SK-N-SH treated with all-trans-retinoic acid at 6 μM for 48 hours (cell line): ENCODE data around the gene EGLN1.

Experiments used
- ARNTL ChIP-seq: fragments of 450-650 bp; formaldehyde crosslinking; IDR thresholded peaks from 2 replicates; pipeline ENCODE4 v1.5.0; 2020; ENCODE audit warnings: low read depth, mild to moderate bottlenecking, moderate library complexity, borderline replicate concordance
- SNAI2 ChIP-seq: fragments of 250-450 bp; sonication (Bioruptor Pico); IDR thresholded peaks from 2 replicates; pipeline ENCODE4 v1.5.0; 2020; ENCODE audit warnings: mild to moderate bottlenecking, moderate library complexity
- TOX ChIP-seq: fragments of 250-450 bp; sonication (Bioruptor Pico); IDR thresholded peaks from 2 replicates; pipeline ENCODE4 v1.8.0; 2021; ENCODE audit warnings: mild to moderate bottlenecking, moderate library complexity, borderline replicate concordance
- ZFP3 ChIP-seq: fragments of 250-450 bp; sonication (Bioruptor Pico); IDR thresholded peaks from 2 replicates; pipeline ENCODE4 v1.5.0; 2020; ENCODE audit warnings: mild to moderate bottlenecking, moderate library complexity
- ZFP30 ChIP-seq: fragments of 450-650 bp; formaldehyde crosslinking; IDR thresholded peaks from 2 replicates; pipeline ENCODE4 v1.5.0; 2022; ENCODE audit warnings: mild to moderate bottlenecking, moderate library complexity
- ZNF8 ChIP-seq: fragments of 450-650 bp; formaldehyde crosslinking; IDR thresholded peaks from 2 replicates; pipeline ENCODE4 v1.5.0; 2020; ENCODE audit warnings: mild to moderate bottlenecking, moderate library complexity
- TF ChIP-seq, protein P1 (sequence below): fragments of 250-450 bp; sonication (Bioruptor Pico); IDR thresholded peaks from 2 replicates; pipeline ENCODE4 v1.5.1; 2020; ENCODE audit warnings: low read depth, mild to moderate bottlenecking, moderate library complexity
- TF ChIP-seq, protein P2 (sequence below): fragments of 250-450 bp; sonication (Bioruptor Pico); IDR thresholded peaks from 2 replicates; pipeline ENCODE4 v1.8.0; 2021; ENCODE audit warnings: low read depth, mild to moderate bottlenecking, moderate library complexity, borderline replicate concordance
- TF ChIP-seq, protein P3 (sequence below): fragments of 250-450 bp; sonication (Bioruptor Pico); IDR thresholded peaks from 2 replicates; pipeline ENCODE4 v1.5.0; 2020; ENCODE audit warnings: mild to moderate bottlenecking, moderate library complexity

DNA sequence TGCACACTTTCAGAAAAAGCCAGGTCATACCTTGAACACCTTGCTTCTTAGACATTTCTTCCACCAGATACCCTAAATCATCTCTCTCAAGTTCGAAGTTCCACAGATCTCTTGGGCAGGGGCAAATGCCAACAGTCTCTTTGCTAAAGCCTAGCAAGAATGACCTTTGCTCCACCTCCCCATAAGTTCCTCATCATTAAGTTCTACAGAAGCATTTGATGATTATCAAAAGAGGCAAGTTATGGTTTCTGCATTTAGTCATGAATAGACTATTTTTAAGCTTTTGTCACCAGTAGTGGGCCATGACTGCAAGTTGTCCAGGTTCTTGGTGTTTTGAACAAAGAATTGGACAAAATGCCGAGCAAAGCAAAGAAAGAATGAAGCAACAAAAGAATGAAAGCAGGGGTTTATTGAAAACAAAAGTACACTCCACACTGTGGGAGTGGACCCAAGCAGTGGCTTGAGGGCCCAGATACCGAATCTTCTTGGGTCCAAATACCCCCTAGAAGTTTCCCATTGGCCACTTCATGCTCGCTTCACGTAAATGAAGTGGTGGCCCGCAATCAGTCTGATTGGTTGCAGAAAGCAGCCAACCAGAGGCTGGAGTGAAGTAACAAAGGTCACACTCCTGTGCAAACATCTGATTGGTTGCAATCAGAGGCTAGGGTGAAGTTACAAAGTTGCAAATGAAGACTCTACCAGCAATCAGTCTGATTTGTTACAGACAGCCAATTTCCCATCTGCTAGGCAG, 9.8 kb upstream of the EGLN1 start:
- TF ChIP-seq, protein P1, sequence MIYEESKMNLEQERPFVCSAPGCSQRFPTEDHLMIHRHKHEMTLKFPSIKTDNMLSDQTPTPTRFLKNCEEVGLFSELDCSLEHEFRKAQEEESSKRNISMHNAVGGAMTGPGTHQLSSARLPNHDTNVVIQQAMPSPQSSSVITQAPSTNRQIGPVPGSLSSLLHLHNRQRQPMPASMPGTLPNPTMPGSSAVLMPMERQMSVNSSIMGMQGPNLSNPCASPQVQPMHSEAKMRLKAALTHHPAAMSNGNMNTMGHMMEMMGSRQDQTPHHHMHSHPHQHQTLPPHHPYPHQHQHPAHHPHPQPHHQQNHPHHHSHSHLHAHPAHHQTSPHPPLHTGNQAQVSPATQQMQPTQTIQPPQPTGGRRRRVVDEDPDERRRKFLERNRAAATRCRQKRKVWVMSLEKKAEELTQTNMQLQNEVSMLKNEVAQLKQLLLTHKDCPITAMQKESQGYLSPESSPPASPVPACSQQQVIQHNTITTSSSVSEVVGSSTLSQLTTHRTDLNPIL, result no peak
- no peak for TF ChIP-seq SNAI2 (CRISPR knock-in tag)
- TF ChIP-seq ZNF8 (CRISPR knock-in tag), result no peak
- no peak for TF ChIP-seq ZFP30 (CRISPR knock-in tag)
- TF ChIP-seq TOX, result no peak
- no peak for TF ChIP-seq ZFP3 (CRISPR knock-in tag)
- TF ChIP-seq ARNTL (CRISPR knock-in tag), result no peak
- TF ChIP-seq, protein P2, sequence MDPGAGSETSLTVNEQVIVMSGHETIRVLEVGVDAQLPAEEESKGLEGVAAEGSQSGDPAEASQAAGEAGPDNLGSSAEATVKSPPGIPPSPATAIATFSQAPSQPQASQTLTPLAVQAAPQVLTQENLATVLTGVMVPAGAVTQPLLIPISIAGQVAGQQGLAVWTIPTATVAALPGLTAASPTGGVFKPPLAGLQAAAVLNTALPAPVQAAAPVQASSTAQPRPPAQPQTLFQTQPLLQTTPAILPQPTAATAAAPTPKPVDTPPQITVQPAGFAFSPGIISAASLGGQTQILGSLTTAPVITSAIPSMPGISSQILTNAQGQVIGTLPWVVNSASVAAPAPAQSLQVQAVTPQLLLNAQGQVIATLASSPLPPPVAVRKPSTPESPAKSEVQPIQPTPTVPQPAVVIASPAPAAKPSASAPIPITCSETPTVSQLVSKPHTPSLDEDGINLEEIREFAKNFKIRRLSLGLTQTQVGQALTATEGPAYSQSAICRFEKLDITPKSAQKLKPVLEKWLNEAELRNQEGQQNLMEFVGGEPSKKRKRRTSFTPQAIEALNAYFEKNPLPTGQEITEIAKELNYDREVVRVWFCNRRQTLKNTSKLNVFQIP (CRISPR knock-in tag), result no peak
- TF ChIP-seq, protein P3, sequence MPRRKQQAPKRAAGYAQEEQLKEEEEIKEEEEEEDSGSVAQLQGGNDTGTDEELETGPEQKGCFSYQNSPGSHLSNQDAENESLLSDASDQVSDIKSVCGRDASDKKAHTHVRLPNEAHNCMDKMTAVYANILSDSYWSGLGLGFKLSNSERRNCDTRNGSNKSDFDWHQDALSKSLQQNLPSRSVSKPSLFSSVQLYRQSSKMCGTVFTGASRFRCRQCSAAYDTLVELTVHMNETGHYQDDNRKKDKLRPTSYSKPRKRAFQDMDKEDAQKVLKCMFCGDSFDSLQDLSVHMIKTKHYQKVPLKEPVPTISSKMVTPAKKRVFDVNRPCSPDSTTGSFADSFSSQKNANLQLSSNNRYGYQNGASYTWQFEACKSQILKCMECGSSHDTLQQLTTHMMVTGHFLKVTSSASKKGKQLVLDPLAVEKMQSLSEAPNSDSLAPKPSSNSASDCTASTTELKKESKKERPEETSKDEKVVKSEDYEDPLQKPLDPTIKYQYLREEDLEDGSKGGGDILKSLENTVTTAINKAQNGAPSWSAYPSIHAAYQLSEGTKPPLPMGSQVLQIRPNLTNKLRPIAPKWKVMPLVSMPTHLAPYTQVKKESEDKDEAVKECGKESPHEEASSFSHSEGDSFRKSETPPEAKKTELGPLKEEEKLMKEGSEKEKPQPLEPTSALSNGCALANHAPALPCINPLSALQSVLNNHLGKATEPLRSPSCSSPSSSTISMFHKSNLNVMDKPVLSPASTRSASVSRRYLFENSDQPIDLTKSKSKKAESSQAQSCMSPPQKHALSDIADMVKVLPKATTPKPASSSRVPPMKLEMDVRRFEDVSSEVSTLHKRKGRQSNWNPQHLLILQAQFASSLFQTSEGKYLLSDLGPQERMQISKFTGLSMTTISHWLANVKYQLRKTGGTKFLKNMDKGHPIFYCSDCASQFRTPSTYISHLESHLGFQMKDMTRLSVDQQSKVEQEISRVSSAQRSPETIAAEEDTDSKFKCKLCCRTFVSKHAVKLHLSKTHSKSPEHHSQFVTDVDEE (CRISPR knock-in tag), result no peak
